NCI-H2107 (cell line): ENCODE results near the gene RIN2.

ENCODE experiments used
- DNase-seq: peaks from one replicate; lab custom pipeline; 2025; lab: John Stamatoyannopoulos, UW

The RIN2 gene

GRCh38 chr20:19765913-19766312 lies 7.9 kb downstream of the RIN2 start:
- no peak for DNase-seq

DNA sequence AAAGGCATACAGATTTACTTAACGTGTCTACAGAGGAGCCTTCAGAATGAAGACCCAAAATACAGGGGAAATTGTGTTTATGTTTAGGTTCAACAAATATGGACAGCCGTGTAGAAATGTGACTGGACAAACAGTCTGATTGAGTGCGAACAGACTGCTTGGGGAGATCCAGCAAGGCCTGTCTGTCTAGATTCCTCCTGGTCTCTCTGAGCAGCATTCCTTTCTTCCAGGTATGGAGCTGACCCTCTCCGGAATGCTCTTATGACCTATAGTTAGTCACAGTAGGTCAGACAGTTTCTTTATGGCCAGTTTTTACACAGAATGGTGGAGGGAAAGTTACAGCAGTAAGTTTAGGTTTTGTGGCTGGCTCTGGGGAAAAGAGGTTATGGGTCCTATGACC lies 9.0 kb downstream of the RIN2 start:
- no peak for DNase-seq

DNA sequence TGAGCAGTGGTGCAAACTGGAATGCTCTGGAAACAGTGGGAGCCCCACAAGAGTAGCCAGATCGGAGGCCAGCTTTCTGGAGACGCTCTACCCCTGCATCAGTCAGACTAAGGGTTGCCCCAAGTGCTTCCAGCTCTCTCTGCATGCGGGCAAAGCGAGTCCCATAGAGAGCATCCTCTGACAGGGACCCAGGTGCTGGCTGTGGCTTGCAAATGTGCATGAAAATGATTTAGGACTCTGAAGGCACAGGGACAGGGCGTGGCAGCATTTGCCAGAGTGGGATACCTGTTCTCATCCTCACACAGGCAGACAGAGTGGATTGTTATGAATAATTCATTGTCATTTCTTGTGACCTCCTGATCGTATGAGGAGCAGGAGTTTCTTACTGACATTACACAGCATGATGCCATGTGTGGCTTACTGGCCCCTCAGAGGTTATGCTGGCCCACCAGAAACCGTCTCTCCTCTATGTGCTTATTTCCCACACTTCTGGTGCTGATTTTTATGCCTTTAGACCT lies 10.3 kb downstream of the RIN2 start:
- no peak for DNase-seq

- DNase-seq, result no peak
Measured at GRCh38 chr20:19769507-19769906, 11.4 kb downstream of the RIN2 start.

DNA sequence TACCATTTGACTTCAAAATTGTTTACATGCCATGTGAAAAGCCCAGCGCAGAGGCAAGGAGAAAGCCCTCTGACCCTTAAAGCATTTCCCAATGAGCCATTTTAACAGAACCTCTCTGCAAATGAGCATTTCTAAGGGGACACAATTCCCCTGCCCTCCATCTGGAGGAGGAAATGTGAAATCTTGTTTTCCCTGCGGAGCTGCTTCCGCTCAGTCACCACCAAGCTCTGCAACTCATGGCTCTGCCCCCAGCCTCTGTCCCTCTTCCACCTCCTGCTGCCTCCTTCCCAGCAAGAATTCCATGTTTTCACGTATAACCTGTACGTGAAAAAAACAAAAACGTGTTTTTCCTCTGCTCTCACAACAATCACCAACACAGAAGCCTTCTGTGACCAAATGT lies 12.3 kb downstream of the RIN2 start:
- DNase-seq, result no peak

DNA sequence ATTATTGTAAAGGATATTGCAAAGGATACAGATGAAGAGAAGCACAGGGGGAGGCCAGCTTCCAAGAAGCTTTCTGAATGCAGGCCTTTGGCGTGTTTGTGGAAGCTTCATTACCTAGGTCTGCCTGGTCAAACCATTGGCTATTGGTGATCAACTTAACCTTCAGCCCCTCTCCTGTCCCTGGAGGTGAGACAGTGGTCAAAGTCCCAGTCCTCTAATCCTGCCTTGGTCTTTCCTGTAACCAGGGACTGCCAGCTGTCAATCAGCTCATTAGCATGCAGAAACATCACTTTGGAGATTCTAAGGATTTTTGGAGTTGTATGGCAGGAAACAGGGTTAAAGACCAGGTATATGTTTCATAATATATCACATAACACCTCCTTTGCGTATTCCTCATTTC lies 13.0 kb downstream of the RIN2 start:
- no peak for DNase-seq

DNA sequence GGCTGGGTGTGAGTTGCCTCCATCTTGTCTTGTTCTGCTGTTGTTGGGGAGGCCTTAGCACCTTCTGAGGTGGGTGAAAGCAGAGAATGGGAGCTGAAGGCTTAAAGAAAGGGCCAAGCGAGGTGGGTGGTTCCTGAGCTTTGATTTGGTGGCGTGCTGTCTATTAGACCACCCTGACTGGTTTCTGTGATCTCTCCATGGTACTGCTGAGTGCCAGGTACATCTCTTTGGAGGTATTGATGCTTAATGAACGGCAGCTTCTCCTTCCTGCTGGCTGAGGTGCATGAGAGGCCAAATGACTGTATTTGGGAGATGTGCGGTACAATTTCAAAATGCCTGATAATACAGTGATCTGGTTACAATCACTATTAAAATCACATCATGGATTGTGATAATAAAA lies 15.4 kb downstream of the RIN2 start:
- DNase-seq, result no peak

- DNase-seq, result no peak
Measured at GRCh38 chr20:19774135-19774933, 16.3 kb downstream of the RIN2 start.

- no peak for DNase-seq
Measured at GRCh38 chr20:19775353-19776253, 17.5 kb downstream of the RIN2 start.

DNA sequence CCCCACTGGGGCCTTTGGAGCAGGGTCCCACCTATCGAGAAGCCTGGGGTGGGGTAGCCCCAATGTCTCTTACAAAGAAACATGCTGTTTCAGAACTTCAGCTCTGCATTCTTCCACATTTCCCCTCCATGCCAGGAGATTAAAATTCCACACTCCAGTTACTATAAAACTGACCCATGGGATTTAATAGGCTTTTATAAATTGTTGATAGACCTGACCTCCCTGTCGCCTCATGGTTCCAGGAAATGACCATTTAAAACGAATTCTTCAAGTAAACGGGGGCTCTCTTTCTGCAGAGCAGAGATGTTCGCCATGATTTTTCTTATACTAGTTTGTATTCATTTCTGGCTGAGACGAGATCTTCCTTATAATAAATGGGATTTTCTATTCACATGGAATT lies 19.3 kb downstream of the RIN2 start:
- no peak for DNase-seq

GRCh38 chr20:19777981-19778380 lies 19.9 kb downstream of the RIN2 start:
- no peak for DNase-seq

DNA sequence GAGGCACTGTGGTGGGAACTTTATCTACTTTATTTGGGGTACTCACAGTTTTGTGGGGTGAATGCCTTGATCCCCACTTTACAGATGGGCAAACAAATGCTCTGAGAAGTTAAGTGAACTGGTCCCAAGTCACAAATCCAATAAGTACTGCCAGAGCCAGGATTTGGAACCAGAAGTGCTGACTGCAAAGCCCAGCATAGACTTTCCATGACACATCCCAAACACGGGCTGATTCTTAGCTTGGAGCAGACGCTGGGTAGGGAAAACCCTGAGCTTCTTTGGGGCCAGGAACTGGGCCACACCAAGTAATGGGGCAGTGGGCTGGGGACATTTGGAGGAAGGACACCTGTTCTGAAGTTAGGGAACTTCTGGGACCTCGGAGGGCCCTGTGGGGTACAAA lies 20.3 kb downstream of the RIN2 start:
- no peak for DNase-seq

DNA sequence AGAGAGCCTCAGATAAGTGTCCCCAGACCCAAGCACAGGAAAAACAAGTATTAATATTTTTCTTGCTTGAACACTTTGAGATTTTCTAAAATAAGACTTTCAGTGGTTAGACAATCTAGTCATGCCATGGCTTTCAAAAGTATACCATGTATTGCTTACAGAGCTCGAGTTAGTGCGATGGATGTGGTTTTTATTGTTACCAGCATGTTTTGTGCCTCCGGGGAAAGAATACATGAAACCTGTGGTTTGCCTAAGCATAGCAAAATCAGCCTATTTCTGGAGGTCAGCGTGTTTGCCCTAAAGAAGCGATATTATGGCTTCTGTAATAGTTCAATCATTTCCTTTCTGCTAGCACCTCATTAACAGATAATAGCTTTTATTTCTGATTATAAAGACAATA lies 21.6 kb downstream of the RIN2 start:
- no peak for DNase-seq

- DNase-seq, result no peak
Measured at GRCh38 chr20:19780261-19780660, 22.2 kb downstream of the RIN2 start.

GRCh38 chr20:19781235-19781634 lies 23.2 kb downstream of the RIN2 start:
- no peak for DNase-seq

DNA sequence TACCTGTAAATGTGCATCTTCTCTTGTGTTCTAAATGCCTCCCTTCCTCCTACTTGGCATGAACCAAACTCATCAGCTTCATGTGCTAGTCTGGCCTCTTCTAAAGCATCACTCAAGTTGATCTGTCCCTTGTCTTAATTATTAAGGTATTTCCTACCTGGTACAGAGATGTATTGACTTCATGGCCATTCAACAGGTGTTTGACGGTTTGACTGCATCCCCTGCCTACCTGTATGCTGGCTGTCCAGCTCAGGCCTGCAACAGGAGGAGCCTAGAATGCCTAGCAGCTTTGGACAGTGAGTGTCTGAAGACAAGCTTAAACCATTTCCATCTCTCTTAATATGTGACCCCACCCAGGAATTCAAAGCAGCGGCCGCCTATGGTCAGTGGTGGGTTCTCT lies 24.6 kb downstream of the RIN2 start:
- DNase-seq, result no peak

DNA sequence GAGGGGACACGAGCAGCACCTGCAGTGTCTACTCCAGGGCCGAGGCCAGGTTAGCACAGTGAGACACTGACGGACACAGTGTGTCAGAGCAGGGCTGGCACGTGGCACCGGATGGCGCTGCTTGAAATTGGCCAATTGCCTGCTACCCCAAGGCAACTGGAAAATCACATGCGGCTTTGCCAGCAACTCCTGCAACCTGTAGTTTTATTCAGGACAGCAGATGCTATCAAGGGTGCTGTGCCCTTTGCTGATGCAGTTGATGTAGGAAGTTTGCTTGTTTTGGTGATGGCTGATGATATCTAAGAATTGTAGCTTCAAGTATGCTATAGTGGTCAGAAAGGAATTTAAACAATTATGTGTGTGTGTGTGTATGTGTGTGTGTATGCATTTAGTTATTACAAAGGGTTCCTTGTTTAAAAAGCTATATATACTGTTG lies 25.9 kb downstream of the RIN2 start:
- no peak for DNase-seq

- DNase-seq, result peak; percentile 28
Measured at GRCh38 chr20:19784511-19785172, 26.6 kb downstream of the RIN2 start.

DNA sequence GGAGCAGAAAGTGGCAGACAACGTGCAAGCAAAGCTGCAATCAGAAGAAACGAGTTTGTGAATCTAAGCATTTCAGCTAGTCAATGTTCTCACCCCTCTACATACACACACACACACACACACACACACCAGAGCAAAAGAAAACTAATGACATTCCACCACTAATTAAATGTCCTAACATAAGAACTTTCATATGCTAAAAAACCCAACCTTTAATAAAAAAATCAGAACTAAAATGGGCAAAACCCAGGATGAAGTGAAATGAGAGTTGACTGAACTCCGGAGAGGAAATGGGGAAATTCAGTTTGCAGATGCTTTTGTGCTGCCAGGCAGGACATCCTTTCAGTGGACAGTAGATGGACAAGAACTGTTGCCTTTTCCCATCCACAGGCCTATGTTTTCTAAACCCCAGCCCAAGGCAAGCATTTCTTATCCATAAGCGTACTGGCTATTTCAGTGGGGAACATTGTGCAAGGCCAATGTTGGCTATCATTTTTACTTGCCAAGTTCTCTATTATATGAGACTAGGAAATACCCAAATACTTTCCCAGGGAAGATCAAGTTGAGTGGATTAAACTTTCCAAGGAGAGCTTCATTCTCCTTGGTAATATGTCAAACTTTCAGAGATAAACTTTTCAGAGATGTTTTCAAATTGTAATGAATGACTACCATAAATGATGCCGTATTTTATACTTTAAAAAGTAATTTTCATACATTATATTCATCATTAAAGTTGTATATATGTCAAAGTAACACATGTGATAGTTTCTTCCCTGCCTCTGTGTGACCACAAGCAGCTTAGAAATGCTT lies 27.3 kb downstream of the RIN2 start:
- no peak for DNase-seq

DNA sequence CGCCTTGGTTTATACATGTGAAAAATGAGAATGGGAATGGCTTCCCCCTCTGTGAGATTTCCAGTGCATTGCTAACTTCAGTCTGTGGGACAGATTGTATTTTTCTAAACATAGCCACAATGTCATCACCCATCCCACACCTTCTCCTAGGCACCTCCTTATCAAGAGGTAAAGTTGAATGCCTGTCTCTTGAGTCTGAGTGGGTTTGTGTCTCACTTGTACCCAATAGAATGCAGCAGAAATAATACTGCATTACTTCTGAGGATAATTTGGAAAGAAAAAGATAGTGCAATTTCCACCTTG lies 27.9 kb downstream of the RIN2 start:
- DNase-seq, result no peak

GRCh38 chr20:19786311-19786710 lies 28.3 kb downstream of the RIN2 start:
- no peak for DNase-seq

GRCh38 chr20:19787366-19787765 lies 29.3 kb downstream of the RIN2 start:
- DNase-seq, result no peak
